ENCODE measurements around the gene FYB1. TPM values are rescaled to one million over a fixed set of nuclear protein-coding genes. Genes with fewer than 3 reads are reported as not detected.

The FYB1 gene
- total RNA-seq, 2 donors from 2014 or later: not detected

DNA sequence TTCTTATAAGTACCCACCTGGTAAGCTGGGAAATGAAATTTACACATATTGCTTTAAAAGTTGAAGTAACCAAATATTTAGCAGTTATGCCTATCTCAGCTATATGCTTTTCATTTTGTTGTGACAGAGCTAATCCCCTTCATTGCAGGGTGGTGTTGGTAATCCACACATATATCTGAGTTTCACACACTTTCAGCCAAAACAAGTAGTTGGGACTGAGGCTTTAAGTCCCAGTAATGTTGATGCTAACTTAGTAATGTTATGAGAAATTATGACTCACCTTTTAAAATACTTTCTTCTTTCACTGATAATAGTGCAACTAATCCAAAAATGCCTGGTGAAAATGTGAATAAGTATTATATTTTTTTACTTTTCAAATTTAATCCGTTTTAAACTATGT lies 126.0 kb downstream of the FYB1 start:
- DNase-seq: no peak
- WGBS, 2 experiments (ENCODE audit: insufficient coverage in 1 of 2, insufficient read length in 1 of 2): 80% methylated on average over 1 of the region's 1 CpG; no CpG with 5 or more reads in 1 of the 2 experiments
- TF ChIP-seq, protein P1, sequence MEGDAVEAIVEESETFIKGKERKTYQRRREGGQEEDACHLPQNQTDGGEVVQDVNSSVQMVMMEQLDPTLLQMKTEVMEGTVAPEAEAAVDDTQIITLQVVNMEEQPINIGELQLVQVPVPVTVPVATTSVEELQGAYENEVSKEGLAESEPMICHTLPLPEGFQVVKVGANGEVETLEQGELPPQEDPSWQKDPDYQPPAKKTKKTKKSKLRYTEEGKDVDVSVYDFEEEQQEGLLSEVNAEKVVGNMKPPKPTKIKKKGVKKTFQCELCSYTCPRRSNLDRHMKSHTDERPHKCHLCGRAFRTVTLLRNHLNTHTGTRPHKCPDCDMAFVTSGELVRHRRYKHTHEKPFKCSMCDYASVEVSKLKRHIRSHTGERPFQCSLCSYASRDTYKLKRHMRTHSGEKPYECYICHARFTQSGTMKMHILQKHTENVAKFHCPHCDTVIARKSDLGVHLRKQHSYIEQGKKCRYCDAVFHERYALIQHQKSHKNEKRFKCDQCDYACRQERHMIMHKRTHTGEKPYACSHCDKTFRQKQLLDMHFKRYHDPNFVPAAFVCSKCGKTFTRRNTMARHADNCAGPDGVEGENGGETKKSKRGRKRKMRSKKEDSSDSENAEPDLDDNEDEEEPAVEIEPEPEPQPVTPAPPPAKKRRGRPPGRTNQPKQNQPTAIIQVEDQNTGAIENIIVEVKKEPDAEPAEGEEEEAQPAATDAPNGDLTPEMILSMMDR (conservative IDR thresholded peaks at IDR 0.05): no peak
- H3K36me3 Mint-ChIP-seq (ENCODE audit: low read depth): no peaks in the 10 kb centered on the region
- H3K4me1 Mint-ChIP-seq: no peaks in the 10 kb centered on the region
- Histone ChIP-seq H3K9ac (ENCODE audit: extremely low read depth, low read length, poor library complexity, severe bottlenecking) (no peak overlapping the region), H3K27me3 (ENCODE audit: control insufficient read depth, insufficient read depth, low read length, poor library complexity, severe bottlenecking) (peaks cover 10% of the 10 kb centered on the region), H3K36me3 (ENCODE audit: control insufficient read depth, insufficient read depth, low read length) (no peaks in the 10 kb centered on the region), H3K4me3 (ENCODE audit: low read length) (no peak overlapping the region), H3K27ac (ENCODE audit: low read depth, low read length) (no peak overlapping the region), H3K4me1 (ENCODE audit: control insufficient read depth, insufficient read depth, low read length) (no peaks in the 10 kb centered on the region), H3K9me3 (ENCODE audit: control insufficient read depth, low read length) (no peaks in the 10 kb centered on the region)
- H3K9me3 Mint-ChIP-seq: peaks cover 4% of the 10 kb centered on the region
- H3K4me3 Mint-ChIP-seq: no peak overlapping the region
- peaks cover 4% of the 10 kb centered on the region for H3K27me3 Mint-ChIP-seq (ENCODE audit: insufficient read depth)
- H3K27ac Mint-ChIP-seq: no peak overlapping the region

DNA sequence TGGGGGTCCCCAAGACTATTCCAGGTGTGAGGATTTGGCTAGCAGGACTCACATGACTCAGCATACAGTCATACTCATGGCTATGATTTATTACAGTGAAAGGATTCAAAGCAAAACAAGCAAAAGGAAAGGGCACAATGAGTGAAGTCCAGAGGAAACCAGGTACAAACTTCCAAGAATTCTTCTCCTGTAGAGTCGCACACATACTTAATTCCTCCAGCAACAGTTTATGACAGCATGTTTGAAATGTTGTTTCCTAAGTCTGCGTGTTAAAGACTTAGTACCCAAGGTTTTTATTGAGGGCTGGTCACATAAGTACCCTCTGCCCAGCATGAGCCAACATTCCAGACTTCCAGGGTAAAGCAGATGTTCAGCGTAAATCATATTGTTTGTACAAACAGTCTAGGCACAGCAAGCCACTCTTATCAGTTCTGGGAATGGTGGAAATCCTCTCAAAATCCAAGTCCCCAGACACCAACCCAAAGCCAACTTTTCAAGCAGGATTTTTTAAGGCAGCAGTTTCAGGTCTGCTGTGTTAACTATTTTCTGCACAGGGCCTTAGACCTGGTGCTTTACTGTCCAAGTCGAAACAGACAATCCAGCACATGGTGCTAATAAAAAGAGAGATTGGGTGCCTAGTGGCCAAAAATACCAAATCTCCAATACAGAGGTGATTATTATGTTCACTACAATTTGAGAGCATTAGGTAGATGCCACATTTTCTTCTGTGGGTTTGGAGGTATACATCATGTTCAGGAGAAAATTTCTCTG lies 126.6 kb downstream of the FYB1 start:
- Histone ChIP-seq H3K9ac (ENCODE audit: extremely low read depth, low read length, poor library complexity, severe bottlenecking) (no peak overlapping the region), H3K4me1 (ENCODE audit: control insufficient read depth, insufficient read depth, low read length) (no peaks in the 10 kb centered on the region), H3K36me3 (ENCODE audit: control insufficient read depth, insufficient read depth, low read length) (no peaks in the 10 kb centered on the region), H3K27me3 (ENCODE audit: control insufficient read depth, insufficient read depth, low read length, poor library complexity, severe bottlenecking) (peaks cover 10% of the 10 kb centered on the region), H3K4me3 (ENCODE audit: low read length) (no peak overlapping the region), H3K9me3 (ENCODE audit: control insufficient read depth, low read length) (no peaks in the 10 kb centered on the region), H3K27ac (ENCODE audit: low read depth, low read length) (no peak overlapping the region)
- 89 to 94% methylated on average over 3 to 4 of the region's 4 CpGs for WGBS, 2 experiments (ENCODE audit: insufficient coverage in 1 of 2, insufficient read length in 1 of 2)
- Mint-ChIP-seq H3K9me3 (peaks cover 4% of the 10 kb centered on the region), H3K36me3 (ENCODE audit: low read depth) (no peaks in the 10 kb centered on the region), H3K4me1 (no peaks in the 10 kb centered on the region), H3K27me3 (ENCODE audit: insufficient read depth) (peaks cover 4% of the 10 kb centered on the region), H3K4me3 (no peak overlapping the region), H3K27ac (no peak overlapping the region)
- DNase-seq: no peak
- TF ChIP-seq, protein P1 (conservative IDR thresholded peaks at IDR 0.05): no peak

GRCh38 chr5:39091940-39092580 lies 127.3 kb downstream of the FYB1 start:
- Mint-ChIP-seq H3K4me3 (no peak overlapping the region), H3K27me3 (ENCODE audit: insufficient read depth) (peaks cover 4% of the 10 kb centered on the region), H3K9me3 (peaks cover 4% of the 10 kb centered on the region), H3K36me3 (ENCODE audit: low read depth) (no peaks in the 10 kb centered on the region), H3K27ac (no peak overlapping the region), H3K4me1 (no peaks in the 10 kb centered on the region)
- Histone ChIP-seq H3K27me3 (ENCODE audit: control insufficient read depth, insufficient read depth, low read length, poor library complexity, severe bottlenecking) (peaks cover 10% of the 10 kb centered on the region), H3K9me3 (ENCODE audit: control insufficient read depth, low read length) (no peaks in the 10 kb centered on the region), H3K9ac (ENCODE audit: extremely low read depth, low read length, poor library complexity, severe bottlenecking) (no peak overlapping the region), H3K4me3 (ENCODE audit: low read length) (no peak overlapping the region), H3K27ac (ENCODE audit: low read depth, low read length) (no peak overlapping the region), H3K36me3 (ENCODE audit: control insufficient read depth, insufficient read depth, low read length) (no peaks in the 10 kb centered on the region), H3K4me1 (ENCODE audit: control insufficient read depth, insufficient read depth, low read length) (no peaks in the 10 kb centered on the region)
- WGBS, 2 experiments (ENCODE audit: insufficient coverage in 1 of 2, insufficient read length in 1 of 2): 89 to 100% methylated on average over 2 to 7 of the region's 7 CpGs
- TF ChIP-seq, protein P1 (conservative IDR thresholded peaks at IDR 0.05): no peak
- DNase-seq: no peak
